ENCODE data around the gene NEURL3.
A peak's percentile ranks its signal among the peaks of the same experiment; 100 is the strongest.

The NEURL3 gene

DNA sequence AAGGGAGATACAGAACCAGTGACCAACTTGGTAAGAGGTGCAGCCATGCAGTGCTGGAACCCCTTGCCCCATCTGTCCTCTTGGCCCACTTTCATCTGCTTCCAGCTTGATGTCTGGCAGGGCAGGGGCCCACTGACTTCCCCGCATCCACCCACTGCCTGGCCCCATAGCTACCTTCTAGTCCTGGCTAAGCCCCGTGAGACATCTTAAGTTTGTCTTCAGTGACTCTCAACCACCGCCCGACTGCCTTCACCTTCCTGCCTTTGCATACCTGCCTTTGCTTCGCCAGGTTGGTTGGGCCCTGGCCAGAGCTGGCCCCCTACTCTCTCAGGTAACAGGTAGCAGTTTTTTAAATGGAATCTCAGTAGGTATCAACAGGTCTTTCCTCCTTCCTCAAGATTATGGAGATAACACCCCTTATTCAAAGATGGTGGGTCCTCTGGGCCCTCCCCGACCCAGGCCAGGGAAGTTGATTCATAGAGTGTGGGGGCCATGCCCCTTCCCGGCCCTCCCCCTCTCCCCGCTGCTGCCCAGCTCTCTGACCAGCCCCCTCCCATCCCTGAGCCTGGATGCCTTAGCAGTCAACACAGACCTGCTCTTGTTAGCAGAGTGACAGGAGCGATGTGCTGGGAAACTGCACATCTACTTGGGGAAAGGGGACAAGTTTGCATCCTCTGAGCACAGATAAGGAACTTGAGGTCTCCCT lies 34.2 kb upstream of the NEURL3 start:
- no peak for DNase-seq

DNA sequence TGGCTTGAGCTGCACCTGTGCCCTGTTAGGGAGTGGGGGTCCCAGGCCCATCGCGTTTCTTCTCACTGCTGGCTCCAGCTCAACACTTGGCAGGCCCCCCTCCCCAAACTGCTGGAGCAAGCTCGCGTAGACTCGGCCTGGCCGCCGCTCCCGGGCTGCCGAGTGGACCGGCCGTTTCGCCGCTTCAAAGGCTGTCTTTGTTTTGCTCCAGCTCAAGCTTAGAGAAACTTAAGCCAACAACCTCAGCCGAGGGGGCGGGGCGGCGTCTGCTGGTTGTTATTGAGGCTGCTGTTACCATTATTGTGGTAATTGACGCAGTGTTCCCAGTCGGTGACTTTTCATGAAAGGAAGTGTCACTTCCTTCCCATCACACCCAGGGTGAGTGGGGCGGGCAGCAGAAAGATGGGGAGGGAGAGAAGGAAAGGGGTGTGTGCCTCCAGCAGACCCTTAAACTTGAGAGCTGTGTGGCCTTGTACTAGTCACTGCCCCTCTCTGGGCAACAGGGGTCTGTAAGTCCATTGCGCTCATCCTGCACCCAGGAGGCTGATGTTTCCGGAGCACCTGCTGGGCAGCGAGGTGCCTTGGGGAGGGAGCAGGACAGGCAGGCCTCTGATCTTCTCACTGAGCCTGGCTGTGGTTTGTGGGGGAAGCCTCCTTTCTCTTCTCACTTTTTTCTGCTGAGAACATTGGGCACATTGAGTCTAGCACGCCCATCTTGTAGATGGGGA lies 33.5 kb upstream of the NEURL3 start:
- DNase-seq: peak; percentile 81 to 83

DNA sequence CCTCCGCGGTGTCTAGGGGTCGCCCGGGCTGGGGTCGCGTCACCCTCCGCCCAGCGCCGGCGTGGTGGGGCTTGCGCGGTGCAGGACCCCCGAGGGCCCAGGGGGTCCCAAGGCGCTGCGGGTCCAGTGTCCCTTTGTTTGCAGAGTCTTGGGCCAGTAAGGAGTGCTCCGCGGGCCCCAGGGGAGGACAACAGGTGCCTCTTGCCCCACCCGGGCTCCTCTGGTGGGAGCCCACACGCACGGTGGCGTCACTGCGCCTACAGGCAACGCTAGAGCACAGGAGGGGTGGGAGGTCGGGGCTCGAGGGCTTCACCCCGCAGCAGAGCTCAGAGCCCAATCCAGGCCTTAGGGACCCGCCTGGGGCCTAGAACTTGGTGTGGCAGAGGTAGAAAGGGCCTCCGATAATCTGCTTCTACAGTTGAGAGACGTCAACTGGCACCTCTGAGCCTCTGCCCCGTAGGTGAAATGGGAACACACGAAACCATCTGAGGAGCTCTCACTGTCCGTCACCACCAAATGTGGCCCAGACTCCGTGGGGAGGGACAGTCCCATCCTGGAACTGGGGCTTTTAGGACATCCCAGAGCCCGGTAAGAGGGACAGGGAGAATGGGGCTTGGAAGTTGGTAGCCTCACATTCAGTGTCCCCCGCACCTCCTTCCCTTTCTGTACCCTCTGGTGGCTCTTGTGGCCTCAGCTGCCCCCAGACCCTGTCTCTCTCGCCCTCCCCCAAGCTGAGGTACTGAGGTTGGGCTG lies 32.8 kb upstream of the NEURL3 start:
- DNase-seq: peak in 1 of 2 experiments; percentile 56

DNA sequence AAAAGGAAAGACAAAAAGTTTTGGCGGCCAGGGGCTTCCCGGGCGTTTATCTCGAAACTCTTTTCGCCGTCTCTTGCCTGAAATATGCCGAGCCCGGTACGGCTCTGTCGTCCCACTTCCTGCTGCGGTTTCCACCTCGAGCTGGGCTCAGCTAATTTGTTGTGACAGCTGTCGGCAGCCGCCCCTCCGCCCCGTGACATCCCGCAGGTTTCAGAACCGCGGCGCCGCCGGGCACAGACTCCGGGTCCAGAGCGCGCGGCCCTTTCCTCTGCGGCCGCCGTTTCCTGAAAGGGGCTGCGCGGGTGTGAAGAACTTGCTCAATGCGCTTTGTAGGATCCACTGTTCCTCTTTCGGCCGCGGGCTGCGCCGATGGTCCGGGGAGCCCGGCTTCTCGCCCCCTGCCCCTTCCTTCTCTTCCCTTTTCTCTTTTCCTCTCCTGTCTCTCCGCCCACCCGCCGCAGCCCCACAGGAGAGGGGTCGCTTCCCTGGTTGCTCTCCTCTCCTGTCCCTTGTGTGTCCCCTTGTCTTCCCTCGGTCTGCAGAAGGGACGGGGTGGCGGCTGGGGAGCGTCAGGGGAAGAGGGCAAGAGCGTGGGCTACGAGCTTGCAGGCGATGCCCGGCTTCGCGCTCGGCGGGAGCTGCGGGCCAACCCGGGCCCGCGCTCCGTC lies 32.0 kb upstream of the NEURL3 start:
- DNase-seq: peak; percentile 73 to 79

DNA sequence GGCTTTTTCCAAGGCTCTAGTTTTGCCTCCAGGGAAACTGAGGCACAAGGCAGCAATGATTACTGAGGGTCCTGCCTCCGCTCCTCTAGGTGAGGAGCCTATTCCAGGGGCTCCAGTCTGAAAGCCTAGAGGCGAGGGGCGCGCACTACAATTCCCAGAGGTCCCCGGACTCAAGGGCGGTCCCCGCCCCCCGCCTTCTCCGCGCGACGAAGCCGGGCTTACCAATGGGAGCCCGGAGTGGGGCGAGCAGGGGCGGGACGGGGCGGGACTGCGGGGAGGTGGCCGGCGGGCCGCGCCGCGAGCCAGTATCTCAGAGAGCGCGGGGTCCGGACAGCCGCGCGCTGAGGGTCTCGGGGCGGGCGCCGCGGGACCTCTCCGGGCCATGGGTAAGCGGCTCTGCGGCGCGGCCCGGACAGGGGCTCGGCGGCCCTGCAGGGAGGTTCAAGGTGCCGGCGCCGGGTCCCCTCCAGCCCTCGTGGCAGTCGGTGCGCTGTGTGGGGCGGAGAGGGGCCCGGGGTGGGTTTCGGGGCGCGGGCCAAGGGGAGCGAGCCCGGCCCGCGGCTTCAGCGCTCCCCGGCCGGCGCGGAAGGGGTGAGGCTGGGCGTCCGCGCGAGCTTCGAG lies 31.4 kb upstream of the NEURL3 start, which contains the start of gene ARID5A:
TSS of gene ARID5A (plus strand) at position 308 of the 621 bp plus-strand sequence. CDS start at position 383, 75 bp downstream.
- peak; percentile 91 to 94 for DNase-seq

DNA sequence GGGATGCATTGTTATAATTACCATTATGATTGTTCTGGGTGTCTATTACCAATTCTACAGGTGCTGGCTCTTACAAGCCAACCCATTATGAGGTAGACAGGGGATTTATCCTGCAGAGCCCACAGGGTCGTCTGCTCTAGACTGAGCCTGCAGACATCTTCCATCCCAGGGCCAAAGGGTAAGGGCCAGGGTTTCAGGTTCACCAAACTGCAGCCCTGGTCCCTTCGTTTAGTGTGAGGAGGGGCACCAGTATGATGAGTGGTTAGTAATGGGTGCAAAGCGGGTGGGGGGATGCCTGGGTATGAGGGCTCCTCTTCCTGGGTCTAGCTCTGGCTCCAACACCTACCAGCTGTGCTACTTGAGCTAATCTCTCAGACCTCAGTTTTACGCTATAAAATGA lies 30.2 kb upstream of the NEURL3 start:
- DNase-seq: no peak

DNA sequence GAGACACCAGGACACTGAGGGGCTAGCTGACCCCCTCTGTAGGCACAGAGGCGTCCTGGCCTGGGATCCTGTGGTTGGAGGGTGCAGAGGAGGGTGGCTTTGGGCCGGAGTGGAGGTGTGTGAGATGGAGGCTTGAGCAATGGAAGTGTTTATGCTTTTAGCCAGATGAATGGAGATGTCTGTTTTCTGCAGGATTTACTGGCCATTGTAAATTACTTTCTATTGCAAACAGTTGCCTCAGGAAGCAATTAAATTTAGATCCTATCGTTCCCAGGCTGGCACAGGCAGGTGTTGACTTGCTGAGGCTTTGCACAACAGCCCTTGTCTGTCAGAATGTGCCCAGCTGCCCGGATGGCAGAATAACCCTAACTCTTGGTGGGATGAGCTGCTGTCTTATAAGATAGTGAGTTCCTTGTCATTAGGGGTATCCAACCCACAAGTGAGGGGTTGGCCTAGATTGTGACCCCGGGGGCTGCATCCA lies 29.6 kb upstream of the NEURL3 start:
- DNase-seq: no peak

DNA sequence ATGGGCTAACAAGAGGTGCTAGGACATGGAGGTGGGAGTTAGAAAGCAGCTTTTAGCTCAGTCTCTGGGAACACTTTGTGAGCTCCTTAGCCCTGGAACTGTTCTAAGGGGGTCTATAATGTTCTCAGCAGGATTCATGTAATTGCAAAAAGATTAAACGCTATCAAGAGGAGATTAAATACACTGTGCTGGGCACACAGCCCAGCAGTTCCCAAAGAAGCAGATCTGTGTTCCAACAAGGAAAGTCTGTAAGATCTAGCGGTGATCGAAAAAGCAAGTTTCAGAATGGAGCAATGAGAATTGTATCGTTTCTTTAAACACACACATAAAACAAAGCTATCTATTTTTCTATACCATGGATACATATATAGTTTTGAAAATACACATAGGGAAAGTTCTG lies 29.0 kb upstream of the NEURL3 start:
- DNase-seq: no peak

DNA sequence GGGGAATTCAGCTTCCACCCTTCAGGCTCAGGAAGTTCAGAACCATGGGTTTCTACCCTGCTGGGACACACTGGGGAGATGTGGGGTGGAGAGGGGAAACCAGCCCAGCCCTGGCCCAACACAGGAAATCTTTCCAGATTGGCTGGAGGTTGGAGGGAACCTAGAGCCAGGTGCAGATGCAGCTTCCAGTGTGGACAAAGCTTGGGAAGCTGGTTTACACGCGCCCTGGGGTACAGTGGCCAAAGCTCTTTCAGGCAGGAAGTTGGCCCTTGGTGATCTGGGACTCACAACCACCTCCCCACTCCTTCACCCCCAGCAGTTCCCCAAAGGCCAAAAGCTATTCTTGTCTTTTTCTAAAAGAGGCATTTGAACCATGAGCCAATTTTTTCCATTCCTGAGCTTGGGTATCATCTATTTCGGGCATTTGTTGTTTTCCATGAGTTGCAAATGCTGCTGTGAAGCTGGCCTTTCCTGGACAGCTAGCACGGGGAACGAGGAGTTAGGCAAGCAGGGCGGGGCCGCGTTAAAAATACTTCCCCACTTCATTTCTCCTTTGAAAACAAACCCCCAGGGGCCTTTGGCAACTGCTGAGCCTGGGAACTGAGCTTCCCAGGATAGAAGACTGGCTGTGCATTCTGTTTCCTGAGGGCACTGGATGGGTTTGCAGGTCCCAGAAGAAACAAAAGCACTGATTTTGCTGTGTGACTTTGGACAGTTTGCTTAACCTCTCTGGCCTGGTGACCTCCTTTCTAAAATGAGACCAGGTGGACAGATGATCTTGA lies 28.3 kb upstream of the NEURL3 start:
- DNase-seq: no peak

DNA sequence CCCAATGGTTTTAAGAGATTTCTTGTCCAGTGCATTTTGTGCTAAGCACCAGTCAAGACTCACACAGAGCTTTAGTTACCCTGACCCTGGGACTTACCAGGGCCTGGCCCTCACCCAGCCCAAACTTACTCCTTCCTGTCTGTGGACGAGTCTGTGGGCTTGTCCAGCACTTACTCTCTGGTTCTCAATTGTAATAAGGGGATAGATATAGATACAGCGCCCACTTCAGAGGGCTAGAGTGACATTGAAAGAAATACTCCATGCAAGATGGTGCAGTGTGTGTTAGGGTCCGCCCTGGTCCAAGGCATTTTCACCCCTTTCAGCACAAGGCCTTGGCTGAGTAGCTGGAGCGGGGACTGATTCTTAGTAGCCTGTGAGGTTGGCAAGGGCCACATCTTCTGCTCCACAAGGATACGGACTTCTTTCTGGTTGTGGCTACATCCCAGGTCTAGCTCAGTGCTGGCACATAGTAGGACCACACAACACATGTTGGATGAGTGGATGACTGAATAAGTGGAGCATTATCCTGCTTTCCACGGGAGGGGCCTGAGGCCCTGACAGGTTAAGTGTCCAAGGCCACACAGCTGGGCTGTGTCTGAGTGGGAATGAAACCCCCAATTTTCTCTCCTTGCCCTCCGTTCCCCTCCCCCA lies 27.6 kb upstream of the NEURL3 start:
- no peak for DNase-seq

DNA sequence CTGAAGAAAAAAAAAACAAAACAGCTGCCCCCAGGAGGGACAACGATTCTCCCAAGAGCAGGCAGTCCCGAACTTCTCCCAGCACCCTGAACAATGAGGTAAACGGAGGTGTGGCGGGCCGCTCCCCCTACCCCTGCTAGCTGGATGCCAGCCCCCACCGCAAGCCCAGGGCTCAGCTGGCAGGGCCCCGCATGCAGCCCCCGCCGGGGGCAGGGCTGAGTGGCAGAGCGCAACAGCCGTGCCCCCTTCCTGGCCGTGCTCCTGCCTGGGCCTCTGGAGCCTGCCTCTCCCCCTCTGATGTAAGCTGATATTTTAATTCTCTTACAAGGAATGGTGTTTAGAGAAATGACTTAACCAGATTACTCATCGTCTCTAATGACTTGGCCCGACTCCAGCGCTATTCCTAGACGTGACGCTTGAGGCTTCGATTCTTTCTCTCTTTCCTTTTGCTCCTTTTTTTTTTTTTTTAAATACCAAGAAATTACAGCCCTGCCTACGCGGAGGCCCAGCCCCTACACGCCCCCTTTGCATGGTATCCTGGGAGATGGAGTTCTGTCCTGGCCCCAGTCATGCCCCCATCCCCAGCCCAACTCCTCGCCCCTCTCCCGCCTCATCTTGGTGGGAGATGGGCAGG lies 26.8 kb upstream of the NEURL3 start:
- DNase-seq: peak; percentile 79 to 89

DNA sequence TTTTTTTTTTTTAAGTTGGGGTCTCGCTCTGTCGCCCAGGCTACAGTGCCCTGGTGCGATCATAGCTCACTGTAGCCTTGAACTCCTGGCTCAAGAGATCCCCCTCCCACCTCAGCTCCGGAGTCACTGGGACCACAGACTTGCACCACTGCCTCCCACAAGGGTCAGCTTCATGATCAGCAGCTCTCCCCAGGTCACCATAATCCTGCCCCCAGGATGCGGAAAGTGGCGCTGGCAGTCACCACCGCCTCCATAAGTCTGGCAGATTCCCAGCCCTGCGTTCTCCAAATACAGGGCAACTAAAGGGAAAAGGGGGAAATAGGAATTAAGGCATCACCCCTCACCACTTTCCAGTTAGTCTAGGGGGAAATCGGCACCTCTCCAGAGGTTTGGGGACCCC lies 26.2 kb upstream of the NEURL3 start:
- no peak for DNase-seq

DNA sequence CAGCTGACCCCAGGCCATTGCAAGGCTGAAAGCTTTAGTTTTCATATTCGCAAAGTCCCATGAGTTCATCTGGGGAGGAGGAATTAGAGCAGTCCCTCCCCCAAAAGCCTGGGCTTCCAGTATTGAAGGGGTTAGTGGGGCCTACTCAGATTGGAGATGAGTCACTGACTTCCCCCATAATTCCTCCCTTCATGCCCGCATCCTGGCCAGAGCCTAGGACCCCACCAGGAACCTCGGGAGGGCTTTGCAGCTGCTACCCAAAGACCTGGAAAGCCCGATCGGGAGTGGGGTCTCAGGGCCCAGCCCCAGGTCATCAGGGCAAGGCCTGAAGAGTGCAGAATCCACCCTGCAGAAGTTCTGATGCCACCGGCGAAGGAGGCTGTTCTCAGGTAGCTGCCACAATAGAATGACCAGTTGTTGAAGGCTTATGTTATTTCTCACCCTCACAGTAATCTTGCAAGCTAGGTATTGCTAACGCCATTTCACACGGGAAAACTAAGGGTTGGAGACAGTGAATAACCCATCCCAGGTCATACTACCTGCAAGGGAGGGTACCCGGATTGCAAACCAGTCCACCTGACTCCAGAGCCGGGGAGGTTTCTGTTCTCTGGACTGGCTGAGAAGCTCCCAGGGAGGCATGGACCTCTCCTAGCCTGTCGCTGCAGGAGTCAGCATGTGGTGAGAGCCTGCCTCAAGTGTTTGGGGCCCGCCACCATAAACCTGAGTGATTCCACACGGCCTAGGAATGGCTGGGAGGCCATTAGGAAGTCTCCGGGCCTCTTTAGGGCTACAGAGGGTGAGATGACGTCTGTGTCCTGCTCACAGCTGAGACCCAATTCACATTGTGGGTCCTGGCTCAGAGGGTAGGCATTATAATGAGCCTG lies 25.6 kb upstream of the NEURL3 start:
- DNase-seq: no peak

DNA sequence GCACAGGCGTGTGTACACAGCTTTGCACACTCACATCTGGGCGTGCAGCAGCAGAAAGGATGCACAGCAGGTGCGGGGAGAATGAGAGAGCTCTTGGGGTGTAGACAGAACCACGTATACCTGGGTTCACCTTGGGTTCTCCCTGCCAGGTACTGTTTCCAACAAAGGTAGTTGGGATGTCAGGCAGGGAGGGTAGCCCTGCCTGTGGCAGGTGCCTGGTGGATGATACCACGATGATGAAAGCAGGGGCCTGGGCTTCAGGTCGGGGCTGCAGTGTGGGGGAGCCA lies 24.9 kb upstream of the NEURL3 start:
- DNase-seq: no peak

DNA sequence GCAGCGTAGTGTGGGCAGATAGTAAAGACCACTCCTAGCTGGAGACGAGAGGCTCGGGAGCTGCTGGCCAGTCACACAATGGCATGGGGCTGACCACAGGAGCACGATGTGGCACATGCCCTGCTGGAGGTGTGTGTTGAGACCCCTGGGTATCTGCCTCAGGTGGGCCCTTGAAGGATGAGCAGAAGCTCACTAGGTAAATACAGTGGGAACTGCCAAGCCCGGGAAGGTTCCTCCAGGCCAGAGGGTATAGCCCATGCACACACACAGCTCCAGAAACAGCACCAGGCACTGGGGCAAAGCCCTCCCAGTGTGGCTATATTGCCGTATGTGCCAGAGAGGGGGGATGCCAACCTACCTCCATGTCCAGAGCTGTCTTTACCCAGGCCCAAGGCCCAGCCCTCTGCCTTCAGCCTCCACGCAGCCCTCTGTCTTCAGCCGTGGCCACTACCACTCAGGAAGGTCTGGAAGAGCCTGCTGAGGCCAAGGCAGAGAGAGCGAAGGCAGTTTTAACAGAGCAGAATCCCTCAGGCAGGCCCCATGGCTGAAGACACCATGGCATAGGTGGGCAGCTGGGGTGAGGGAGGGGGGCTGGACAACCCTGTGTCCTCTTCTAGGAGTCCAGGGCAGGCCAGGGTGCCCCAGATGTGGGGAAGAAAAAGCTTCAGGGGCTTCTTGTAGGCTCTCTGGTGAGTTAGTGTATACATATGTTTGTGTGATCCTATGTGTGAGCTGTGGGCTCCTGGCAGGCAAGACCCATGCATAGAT lies 24.4 kb upstream of the NEURL3 start:
- no peak for DNase-seq

DNA sequence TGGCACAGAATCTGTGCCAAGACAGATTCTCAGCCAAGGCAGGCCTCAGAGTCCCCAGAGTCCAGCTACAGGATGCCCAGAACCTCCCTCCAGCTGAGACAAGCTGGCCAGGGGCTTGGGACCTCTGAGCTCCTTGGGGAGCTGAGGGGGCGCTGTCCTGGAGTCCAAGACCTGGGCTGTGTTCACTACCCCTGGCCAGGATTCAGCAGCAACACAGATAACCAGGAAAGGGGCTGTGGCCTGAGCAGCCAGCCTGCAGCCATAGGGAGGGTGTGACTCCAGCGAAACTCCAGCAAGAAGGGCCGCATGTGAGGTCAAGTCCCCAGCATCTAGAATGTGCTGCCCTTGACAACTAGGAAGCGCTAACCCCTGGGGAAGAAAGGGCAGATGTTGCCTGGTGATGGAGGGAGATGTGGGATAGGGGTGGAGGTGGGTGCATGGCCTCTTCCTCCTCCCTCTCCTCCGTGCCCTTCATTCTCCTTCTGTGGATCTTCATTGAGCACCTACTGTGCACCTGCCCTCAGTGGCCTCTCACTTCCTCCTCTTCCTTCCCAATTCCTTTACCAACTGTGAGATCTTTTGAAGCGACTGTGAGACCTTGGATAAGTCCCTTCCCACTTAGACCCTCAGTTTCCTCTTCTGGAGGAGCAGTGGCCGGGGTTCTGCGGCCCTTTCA lies 23.7 kb upstream of the NEURL3 start:
- no peak for DNase-seq

DNA sequence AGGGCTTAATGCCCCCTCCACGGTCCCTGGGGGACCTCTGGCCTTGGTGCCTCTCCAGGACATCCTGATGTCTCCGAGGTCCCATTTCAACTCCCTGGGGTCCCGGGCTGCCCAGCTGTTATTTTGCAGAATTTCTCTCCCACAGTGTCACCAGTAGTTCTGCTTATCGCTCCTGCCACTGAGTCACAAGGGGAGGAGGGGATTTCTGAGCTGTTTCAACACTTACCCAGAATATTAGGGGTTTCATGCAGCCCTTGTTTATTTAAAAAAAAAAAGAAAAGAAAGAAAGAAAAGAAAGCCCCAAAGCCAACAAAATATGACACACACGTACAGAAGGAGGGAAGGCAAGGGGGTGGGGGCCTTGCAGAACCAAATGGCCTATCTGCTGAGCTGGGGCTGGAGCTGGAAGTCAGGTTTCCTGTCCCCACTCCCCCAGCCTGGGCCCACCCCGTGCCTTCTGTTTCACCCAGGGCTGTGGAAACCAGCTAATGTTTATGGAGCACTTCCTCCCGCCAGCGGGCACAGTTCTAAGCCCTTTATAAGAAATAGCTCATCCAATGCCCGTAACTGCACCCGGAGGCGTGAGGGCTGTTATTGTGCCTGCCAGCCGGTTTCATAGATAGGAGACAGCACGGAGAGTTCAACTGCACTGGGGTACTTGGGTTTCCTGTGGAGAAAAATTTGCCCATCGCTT lies 23.0 kb upstream of the NEURL3 start:
- peak; percentile 63 to 68 for DNase-seq
